NB4 (cell line): ENCODE data around the gene SPACA1.

Source experiments
- CTCF ChIP-seq: IDR thresholded peaks from one replicate; pipeline ENCODE4 v1.5.1; 2012; ENCODE audit warnings: low read depth, low read length
- POLR2A ChIP-seq: IDR thresholded peaks from 2 replicates; pipeline ENCODE4 v1.6.1; 2011; ENCODE audit warnings: mild to moderate bottlenecking; ENCODE audit not compliant: insufficient read length; ENCODE audit errors: extremely low read depth

GRCh38 chr6:88111991-88112390 is 64.3 kb downstream of the SPACA1 start:
- TF ChIP-seq POLR2A (no peak), CTCF (no peak)
